K562 (cell line): ENCODE results near the gene CLIP2.

Experiments used
- CREB1 ChIP-seq, 2 experiments: sonication (generic) in 1 of 2; formaldehyde crosslinking in 1 of 2; IDR thresholded peaks; 2 replicates each; pipeline versions ENCODE4 v1.6.1 to v1.8.0; 2012 to 2022; ENCODE audit warnings: inconsistent platforms in 1 of 2, mild to moderate bottlenecking in 1 of 2, missing genetic modification reagents in 1 of 2, moderate library complexity in 1 of 2
- EHMT2 ChIP-seq: fragments of 450-650 bp; IDR thresholded peaks from 2 replicates; pipeline ENCODE4 v1.6.1; 2018; ENCODE audit warnings: antibody characterized with exemption
- EP300 ChIP-seq: IDR thresholded peaks from 2 replicates; pipeline ENCODE4 v1.6.1; 2012; ENCODE audit warnings: low read length, improper control_type of control experiment
- ESRRA ChIP-seq: fragments of 450-650 bp; IDR thresholded peaks from 2 replicates; pipeline ENCODE4 v1.6.1; 2014; ENCODE audit warnings: low read depth, mild to moderate bottlenecking, moderate library complexity, borderline replicate concordance
- FOXJ3 ChIP-seq: sonication (generic); formaldehyde crosslinking; IDR thresholded peaks from 2 replicates; pipeline ENCODE4 v1.4.0; 2020; ENCODE audit warnings: mild to moderate bottlenecking, missing genetic modification reagents
- IRF2 ChIP-seq: sonication (generic); formaldehyde crosslinking; IDR thresholded peaks from 2 replicates; pipeline ENCODE4 v1.8.1; 2022; ENCODE audit warnings: mild to moderate bottlenecking, missing genetic modification reagents
- MYNN ChIP-seq, 2 experiments: sonication (generic); formaldehyde crosslinking in 1 of 2; IDR thresholded peaks; 2 replicates each; pipeline versions ENCODE4 v1.5.0 to v1.6.1; 2016 to 2020; ENCODE audit warnings: antibody characterized with exemption in 1 of 2, missing genetic modification reagents in 1 of 2
- PCBP2 ChIP-seq: fragments of 200-400 bp; formaldehyde crosslinking; IDR thresholded peaks from 2 replicates; pipeline ENCODE4 v1.6.1; 2018; ENCODE audit warnings: low read length, low read depth, mild to moderate bottlenecking, moderate library complexity; ENCODE audit not compliant: poor library complexity, severe bottlenecking
- POLR2A ChIP-seq: fragments of 450-650 bp; conservative IDR thresholded peaks from 2 replicates; pipeline ENCODE4 v1.6.1; 2016
- POLR2AphosphoS2 ChIP-seq: IDR thresholded peaks from 2 replicates; pipeline ENCODE4 v1.6.1; 2012; ENCODE audit warnings: low read length, improper control_type of control experiment
- POLR2AphosphoS5 ChIP-seq: IDR thresholded peaks from 2 replicates; pipeline ENCODE4 v1.6.1; 2011; ENCODE audit warnings: mild to moderate bottlenecking, low read depth, low read length, moderate library complexity; ENCODE audit not compliant: control insufficient read depth, insufficient read depth
- SP2 ChIP-seq: IDR thresholded peaks from 2 replicates; pipeline ENCODE4 v1.6.1; 2011; ENCODE audit warnings: mild to moderate bottlenecking, low read depth, low read length, moderate library complexity; ENCODE audit not compliant: poor library complexity, severe bottlenecking; ENCODE audit errors: extremely low read depth
- ZNF143 ChIP-seq: sonication (generic); formaldehyde crosslinking; IDR thresholded peaks from 2 replicates; pipeline ENCODE4 v1.9.0; 2022; ENCODE audit warnings: mild to moderate bottlenecking, missing genetic modification reagents
- ZNF175 ChIP-seq: fragments of 200-800 bp; sonication (Bioruptor generic); IDR thresholded peaks from 2 replicates; pipeline ENCODE4 v1.6.1; 2016; ENCODE audit warnings: low read depth, mild to moderate bottlenecking, missing genetic modification characterization, missing compliant biosample characterization

DNA sequence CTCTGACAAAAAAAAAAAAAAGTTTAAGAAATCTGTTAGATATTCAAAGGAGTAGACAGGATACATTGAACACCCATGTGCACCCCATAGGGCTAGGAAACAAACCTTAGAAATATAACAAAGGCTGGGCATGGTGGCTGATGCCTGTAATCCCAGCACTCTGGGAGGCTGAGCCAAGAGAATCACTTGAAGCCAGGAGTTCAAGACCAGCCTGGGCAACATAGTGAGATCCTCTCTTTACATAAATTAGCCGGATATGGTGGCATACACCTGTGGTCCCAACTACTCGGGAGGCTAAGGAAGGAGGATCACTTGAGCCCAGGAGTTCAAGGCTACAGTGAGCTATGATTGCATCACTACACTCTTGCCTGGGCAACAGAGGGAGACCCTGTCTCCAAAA lies 15.3 kb downstream of the CLIP2 start:
- TF ChIP-seq CREB1 (IDR thresholded peaks at IDR 0.05) (no peak), CREB1 (CRISPR knock-in tag; IDR thresholded peaks at IDR 0.05) (no peak), POLR2AphosphoS5 (no peak), ZNF175 (CRISPR knock-in tag) (no peak), MYNN (IDR thresholded peaks at IDR 0.05) (no peak), MYNN (CRISPR knock-in tag; IDR thresholded peaks at IDR 0.05) (no peak), IRF2 (CRISPR knock-in tag) (no peak), PCBP2 (no peak), ESRRA (no peak), POLR2A (no peak), EP300 (no peak), EHMT2 (no peak), ZNF143 (CRISPR knock-in tag) (no peak), FOXJ3 (CRISPR knock-in tag) (no peak), POLR2AphosphoS2 (no peak), SP2 (no peak)
